ENCODE results near the gene ANO7. TPM values are rescaled to one million over a fixed set of nuclear protein-coding genes. Genes with fewer than 3 reads are reported as not detected.

Gene ANO7
- total RNA-seq, 2 experiments from 2014 or later, result 0.16 to 0.46 TPM

DNA sequence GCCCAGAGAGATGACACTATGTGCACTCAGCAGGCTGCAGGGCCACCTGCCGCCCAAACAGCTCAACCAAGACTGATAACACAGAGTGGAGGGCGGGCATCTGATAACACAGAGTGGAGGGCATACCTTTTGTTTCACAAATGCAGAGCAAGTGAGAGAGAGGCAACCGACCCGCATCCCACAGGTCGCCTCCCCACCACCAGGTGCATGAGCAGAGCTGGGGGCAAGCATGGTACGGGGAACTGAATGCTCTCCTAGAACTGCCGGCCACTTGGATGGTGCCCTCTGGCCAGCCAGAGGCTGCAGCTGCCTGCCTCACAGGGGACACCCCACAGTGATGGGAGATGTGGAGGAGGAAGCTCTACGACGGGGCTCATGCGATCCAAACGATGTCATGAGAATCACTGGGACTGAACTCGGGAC, 49.5 kb downstream of the ANO7 start:
- intact Hi-C loops (cut with micrococcal nuclease; ENCODE audit: unreplicated experiment), result no loop called here
- BruUV-seq (replicated peaks), result no TSS peak
- Histone ChIP-seq H3K79me2 (ENCODE audit: insufficient read depth, low read depth, low read length) (no peaks in the 10 kb centered on the region), H3K9me3 (ENCODE audit: low read length) (no peaks in the 10 kb centered on the region), H3K4me2 (ENCODE audit: low read length) (no peak overlapping the region), H3K4me3 (ENCODE audit: low read depth, low read length, poor library complexity, severe bottlenecking) (no peak overlapping the region), H3K36me3 (ENCODE audit: insufficient read depth, low read length) (peaks cover 94% of the 10 kb centered on the region), H3K9me2 (ENCODE audit: insufficient read depth, low read length) (no peaks in the 10 kb centered on the region), H3K27ac (ENCODE audit: low read depth, low read length, poor library complexity, severe bottlenecking) (no peak overlapping the region), H3K4me1 (ENCODE audit: insufficient read depth, low read length, poor library complexity, severe bottlenecking) (no peaks in the 10 kb centered on the region), H2AFZ (ENCODE audit: low read length) (no peak overlapping the region), H4K20me1 (ENCODE audit: insufficient read depth, low read length) (no peaks in the 10 kb centered on the region)
- POLR2A ChIA-PET, result no interaction called here
- no peak for DNase-seq (ENCODE audit: low spot score)
- CTCF ChIA-PET (ENCODE audit: unreplicated experiment), result no interaction called here
- no peak for TF ChIP-seq EZH2phosphoT487 (IDR thresholded peaks at IDR 0.05; ENCODE audit: borderline replicate concordance, low read depth, low read length)
- TF ChIP-seq, protein P1, sequence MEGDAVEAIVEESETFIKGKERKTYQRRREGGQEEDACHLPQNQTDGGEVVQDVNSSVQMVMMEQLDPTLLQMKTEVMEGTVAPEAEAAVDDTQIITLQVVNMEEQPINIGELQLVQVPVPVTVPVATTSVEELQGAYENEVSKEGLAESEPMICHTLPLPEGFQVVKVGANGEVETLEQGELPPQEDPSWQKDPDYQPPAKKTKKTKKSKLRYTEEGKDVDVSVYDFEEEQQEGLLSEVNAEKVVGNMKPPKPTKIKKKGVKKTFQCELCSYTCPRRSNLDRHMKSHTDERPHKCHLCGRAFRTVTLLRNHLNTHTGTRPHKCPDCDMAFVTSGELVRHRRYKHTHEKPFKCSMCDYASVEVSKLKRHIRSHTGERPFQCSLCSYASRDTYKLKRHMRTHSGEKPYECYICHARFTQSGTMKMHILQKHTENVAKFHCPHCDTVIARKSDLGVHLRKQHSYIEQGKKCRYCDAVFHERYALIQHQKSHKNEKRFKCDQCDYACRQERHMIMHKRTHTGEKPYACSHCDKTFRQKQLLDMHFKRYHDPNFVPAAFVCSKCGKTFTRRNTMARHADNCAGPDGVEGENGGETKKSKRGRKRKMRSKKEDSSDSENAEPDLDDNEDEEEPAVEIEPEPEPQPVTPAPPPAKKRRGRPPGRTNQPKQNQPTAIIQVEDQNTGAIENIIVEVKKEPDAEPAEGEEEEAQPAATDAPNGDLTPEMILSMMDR (conservative IDR thresholded peaks at IDR 0.05; ENCODE audit: low read length), result no peak

GRCh38 chr2:241238693-241239198, 50.3 kb downstream of the ANO7 start:
- ChIA-PET CTCF (ENCODE audit: unreplicated experiment) (no interaction called here), POLR2A (no interaction called here)
- H3K27ac ChIP-seq (ENCODE audit: low read depth, low read length, poor library complexity, severe bottlenecking), result no peak overlapping the region
- no TSS peak for BruUV-seq (replicated peaks)
- H2AFZ ChIP-seq (ENCODE audit: low read length), result no peak overlapping the region
- H4K20me1 ChIP-seq (ENCODE audit: insufficient read depth, low read length), result no peaks in the 10 kb centered on the region
- peaks cover 94% of the 10 kb centered on the region for H3K36me3 ChIP-seq (ENCODE audit: insufficient read depth, low read length)
- no peaks in the 10 kb centered on the region for H3K9me3 ChIP-seq (ENCODE audit: low read length)
- no peaks in the 10 kb centered on the region for H3K79me2 ChIP-seq (ENCODE audit: insufficient read depth, low read depth, low read length)
- H3K4me3 ChIP-seq (ENCODE audit: low read depth, low read length, poor library complexity, severe bottlenecking), result no peak overlapping the region
- no peak overlapping the region for H3K4me2 ChIP-seq (ENCODE audit: low read length)
- TF ChIP-seq EZH2phosphoT487 (IDR thresholded peaks at IDR 0.05; ENCODE audit: borderline replicate concordance, low read depth, low read length), result no peak
- TF ChIP-seq, protein P1 (conservative IDR thresholded peaks at IDR 0.05; ENCODE audit: low read length), result no peak
- intact Hi-C loops (cut with micrococcal nuclease; ENCODE audit: unreplicated experiment), result no loop called here
- no peak for DNase-seq (ENCODE audit: low spot score)
- no peaks in the 10 kb centered on the region for H3K4me1 ChIP-seq (ENCODE audit: insufficient read depth, low read length, poor library complexity, severe bottlenecking)
- H3K9me2 ChIP-seq (ENCODE audit: insufficient read depth, low read length), result no peaks in the 10 kb centered on the region

DNA sequence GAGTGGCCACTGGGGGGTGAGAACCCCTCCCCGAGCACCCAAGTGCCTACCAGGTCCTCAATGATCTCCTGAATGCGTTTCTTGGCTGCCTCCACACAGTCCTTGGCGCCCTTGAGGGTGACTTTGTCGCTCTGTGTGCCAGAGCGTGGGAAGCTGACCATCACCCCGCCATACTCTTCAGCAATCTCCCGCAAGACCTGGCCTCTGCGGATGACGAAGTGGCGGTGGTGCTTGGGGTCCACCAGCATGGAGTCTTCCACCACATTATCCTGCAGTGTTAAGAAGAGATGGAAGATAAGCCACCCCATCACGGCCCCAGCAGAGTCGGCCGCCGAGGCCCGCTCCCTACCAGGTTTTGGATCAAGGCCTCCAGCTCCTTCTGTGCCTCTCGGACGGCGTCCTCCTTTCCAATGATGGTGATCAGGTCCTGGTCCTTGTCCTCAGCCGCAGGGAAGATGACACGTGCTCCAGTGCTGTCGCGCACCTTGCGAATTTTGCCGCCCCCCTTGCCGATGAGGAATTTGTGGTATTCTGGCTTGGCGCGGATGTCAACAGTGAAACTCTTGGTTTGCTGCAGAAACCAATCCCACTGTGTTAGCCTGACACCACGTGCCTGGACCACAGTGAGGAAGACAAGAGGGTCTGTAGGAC, 51.2 kb downstream of the ANO7 start:
- Histone ChIP-seq H3K4me3 (ENCODE audit: low read depth, low read length, poor library complexity, severe bottlenecking) (no peak overlapping the region), H4K20me1 (ENCODE audit: insufficient read depth, low read length) (no peaks in the 10 kb centered on the region), H3K9me3 (ENCODE audit: low read length) (no peaks in the 10 kb centered on the region), H3K4me2 (ENCODE audit: low read length) (no peak overlapping the region), H3K9me2 (ENCODE audit: insufficient read depth, low read length) (no peaks in the 10 kb centered on the region), H2AFZ (ENCODE audit: low read length) (no peak overlapping the region), H3K36me3 (ENCODE audit: insufficient read depth, low read length) (peaks cover 92% of the 10 kb centered on the region), H3K79me2 (ENCODE audit: insufficient read depth, low read depth, low read length) (no peaks in the 10 kb centered on the region), H3K27ac (ENCODE audit: low read depth, low read length, poor library complexity, severe bottlenecking) (no peak overlapping the region), H3K4me1 (ENCODE audit: insufficient read depth, low read length, poor library complexity, severe bottlenecking) (no peaks in the 10 kb centered on the region)
- no peak for DNase-seq (ENCODE audit: low spot score)
- intact Hi-C loops (cut with micrococcal nuclease; ENCODE audit: unreplicated experiment), result no loop called here
- ChIA-PET CTCF (ENCODE audit: unreplicated experiment) (no interaction called here), POLR2A (no interaction called here)
- no TSS peak for BruUV-seq (replicated peaks)
- no peak for TF ChIP-seq EZH2phosphoT487 (IDR thresholded peaks at IDR 0.05; ENCODE audit: borderline replicate concordance, low read depth, low read length)
- TF ChIP-seq, protein P1 (conservative IDR thresholded peaks at IDR 0.05; ENCODE audit: low read length), result no peak
